Measurements from ENCODE around the gene NLK.

The NLK gene

GRCh38 chr17:28113269-28113668 is 70.8 kb downstream of the NLK start:
- DNase-seq (ENCODE audit: low read depth, low spot score) = no peak

DNA sequence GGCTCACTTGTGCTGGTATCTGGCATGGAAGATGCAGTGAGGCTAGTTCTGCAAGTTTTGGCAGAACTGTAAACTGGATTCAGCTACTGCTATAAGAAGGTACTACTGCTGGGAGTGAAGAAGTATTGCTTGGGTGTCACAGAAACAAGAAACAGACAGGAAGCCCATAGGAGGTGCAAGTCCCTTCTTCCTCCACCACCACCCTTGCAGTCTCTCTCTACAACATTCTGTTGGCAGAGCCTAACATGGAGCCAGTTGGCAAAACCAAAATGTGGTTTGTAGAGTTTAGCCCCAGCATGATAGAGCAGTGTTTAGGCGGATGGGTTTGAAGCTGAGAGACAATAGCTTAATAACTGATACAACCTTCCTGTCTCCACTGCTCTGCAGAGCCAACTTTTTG is 72.6 kb downstream of the NLK start:
- DNase-seq (ENCODE audit: low read depth, low spot score) = no peak

DNA sequence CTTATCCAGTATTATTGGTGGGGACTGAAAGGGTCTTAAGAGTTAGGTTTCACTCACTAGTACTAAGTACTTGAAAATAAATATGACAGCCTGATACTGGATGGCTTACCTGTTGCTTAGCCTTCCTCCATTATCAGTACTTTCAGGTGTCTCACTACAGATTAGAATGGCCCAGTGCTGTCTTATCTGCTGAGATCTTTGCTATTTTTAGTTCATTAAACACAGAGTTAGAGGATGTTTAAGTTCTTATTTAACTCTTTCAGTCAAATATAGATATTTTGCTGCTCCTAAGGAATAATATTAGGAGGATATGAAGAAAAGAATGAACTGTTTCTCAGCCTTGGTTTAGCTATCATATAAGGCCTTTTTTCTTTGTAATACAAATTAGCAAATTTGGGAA is 74.8 kb downstream of the NLK start:
- no peak for DNase-seq (ENCODE audit: low read depth, low spot score)

- DNase-seq (ENCODE audit: low read depth, low spot score) = no peak
Measured at GRCh38 chr17:28118362-28118761, 75.9 kb downstream of the NLK start.

DNA sequence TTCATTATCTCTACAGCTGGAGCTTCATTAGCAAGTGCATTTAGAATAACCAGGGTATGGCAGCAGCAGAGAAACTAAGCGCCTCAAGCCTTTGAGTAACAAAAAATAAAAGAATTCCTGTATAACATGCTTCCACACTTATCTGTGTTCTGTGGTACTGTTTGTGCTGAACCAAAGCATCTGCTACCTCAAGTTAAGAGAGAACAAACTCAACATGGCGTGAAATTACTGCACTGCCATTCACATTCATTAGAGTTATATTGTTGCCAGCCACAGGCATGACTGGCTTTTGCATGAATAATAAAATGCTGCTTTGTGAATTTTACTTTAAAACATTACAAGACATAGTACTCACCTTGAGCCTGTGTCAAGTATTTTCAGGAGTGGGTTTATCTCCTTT is 76.6 kb downstream of the NLK start:
- DNase-seq (ENCODE audit: low read depth, low spot score) = peak; percentile 75

DNA sequence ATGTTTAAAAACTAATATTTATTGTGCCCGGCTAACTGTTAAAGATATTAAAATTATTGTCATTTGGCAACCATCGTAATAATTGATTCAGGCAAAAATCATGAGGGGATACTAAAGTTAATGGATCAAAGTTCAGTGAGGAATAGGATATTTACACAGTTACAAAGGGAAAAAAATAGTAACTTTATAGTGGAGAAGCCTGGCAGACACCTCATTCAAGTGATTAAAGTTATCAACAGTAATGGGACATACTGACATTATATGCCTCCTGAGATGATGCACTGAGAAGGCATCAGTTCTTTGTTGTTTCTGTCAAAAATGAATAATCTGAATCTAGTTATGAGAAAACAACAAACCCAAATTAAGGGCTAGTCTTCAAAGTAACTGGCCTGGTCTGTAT is 77.1 kb downstream of the NLK start:
- no peak for DNase-seq (ENCODE audit: low read depth, low spot score)

GRCh38 chr17:28120766-28121165 is 78.3 kb downstream of the NLK start:
- DNase-seq (ENCODE audit: low read depth, low spot score) = no peak

- no peak for DNase-seq (ENCODE audit: low read depth, low spot score)
Measured at GRCh38 chr17:28124962-28125361, 82.5 kb downstream of the NLK start.

- DNase-seq (ENCODE audit: low read depth, low spot score) = no peak
Measured at GRCh38 chr17:28125526-28126378, 83.3 kb downstream of the NLK start.

- DNase-seq (ENCODE audit: low read depth, low spot score) = no peak
Measured at GRCh38 chr17:28127196-28127595, 84.7 kb downstream of the NLK start.

DNA sequence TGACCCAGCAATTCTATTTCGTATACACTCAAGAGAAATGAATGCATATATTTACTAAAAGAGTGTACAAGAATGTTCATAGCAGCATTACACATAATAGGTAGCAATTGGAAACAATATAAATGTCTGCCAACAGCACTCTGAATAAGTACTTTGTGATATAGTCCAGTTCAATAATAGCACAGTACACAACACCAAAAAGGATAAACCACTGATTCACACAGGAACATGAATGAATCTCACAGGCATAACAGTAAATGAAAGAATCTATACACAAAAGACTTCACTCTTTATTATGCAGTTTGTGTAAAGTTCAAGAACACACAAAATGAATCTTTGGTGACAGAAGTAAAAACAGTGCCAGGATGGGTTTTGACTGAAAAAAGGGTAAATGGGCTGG is 86.3 kb downstream of the NLK start:
- DNase-seq (ENCODE audit: low read depth, low spot score) = no peak

DNA sequence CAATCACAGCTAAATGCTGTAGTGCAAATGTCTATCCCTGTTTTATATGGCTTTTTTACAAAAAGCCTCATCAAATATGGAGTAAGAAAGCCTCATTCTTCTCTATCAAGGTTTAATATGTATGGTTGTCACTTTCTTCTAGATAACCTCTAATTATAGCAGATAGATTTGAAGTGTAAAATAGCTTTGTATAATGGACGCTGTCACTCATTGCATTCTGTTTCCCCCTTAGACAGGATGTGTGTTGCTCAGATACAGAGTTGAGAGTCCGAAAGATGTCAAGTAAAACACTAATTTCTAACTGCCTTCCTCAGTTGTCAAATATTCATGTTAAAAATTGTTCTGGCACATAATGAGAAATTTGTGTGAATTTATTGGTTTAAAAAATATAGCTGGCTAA is 88.0 kb downstream of the NLK start:
- DNase-seq (ENCODE audit: low read depth, low spot score) = no peak

DNA sequence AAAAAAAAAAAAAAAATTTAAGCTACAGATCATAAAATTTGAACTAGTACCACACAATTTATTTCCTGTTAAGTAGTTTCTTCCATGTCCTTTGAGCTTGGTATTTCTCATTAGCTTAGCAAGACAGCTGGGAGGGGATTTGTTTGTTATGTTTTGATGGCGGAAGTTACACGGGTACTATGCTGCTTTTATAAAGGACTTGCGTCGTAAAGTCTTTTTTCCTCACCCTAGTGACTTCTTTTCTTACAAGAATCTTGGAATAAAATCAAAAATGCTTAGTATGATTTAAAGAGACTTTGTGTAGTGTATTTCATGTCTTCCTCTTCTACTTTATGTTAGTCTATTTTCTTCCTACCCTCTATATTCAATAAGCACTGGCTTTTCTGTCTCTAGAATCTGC is 89.1 kb downstream of the NLK start:
- DNase-seq (ENCODE audit: low read depth, low spot score) = peak; percentile 43

DNA sequence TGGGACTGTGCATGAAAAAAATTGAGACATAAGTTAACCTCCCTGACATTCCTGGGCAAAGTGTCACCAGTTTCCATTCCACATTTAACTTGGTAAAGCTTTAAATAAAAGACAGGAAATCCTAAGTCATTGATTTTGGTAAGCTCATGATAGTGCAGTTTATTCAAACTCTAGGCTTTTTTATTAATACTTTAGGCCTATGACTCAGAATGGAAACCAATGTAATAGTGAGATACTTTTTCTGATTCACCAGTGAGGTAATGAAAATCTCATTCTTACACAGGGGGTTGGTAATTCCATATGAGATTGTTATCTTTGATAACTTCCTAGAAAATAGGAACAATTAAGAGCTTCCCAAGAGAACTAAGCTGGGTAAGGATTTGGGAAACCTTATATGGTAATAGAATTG is 91.1 kb downstream of the NLK start:
- DNase-seq (ENCODE audit: low read depth, low spot score) = peak; percentile 49

DNA sequence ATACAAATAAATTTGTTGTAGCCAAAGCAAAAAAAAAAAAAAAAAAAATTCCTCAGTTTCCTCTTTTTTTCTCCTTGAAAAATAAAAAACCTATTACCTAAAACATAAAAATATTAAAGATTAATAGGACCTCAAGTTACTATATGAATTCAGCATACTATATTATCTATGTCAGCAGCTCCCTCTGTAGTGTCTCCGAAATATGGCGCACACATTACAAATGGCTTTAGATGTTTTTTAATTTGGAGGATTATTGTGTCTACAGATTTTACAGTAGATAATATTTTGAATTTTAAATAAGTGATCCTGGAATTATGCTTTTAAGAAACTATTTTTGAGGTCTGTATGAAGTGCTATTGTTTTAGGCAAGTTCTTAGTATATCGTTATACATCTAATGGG is 94.4 kb downstream of the NLK start:
- DNase-seq (ENCODE audit: low read depth, low spot score) = no peak

- DNase-seq (ENCODE audit: low read depth, low spot score) = no peak
Measured at GRCh38 chr17:28139822-28140221, 97.3 kb downstream of the NLK start.

GRCh38 chr17:28141313-28141712 is 98.8 kb downstream of the NLK start:
- no peak for DNase-seq (ENCODE audit: low read depth, low spot score)

DNA sequence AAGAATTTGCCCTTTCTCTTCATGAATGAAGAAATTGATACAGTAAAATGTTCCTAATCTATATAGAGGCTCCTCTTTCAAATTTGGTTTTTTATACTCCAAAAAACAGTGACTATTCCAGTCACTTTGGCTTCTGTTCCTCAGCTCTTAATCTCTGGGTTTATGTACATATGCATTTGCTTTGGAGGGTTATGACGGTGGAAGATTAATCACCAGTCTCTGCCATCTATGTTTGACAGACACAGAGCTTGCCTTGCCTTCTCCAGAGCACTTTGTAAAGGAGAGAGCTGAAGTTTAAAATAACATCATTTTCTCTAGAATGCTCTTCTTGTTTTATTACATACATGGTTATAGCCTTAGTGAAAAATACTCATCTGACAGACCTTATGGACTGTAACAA is 99.3 kb downstream of the NLK start:
- DNase-seq (ENCODE audit: low read depth, low spot score) = no peak

DNA sequence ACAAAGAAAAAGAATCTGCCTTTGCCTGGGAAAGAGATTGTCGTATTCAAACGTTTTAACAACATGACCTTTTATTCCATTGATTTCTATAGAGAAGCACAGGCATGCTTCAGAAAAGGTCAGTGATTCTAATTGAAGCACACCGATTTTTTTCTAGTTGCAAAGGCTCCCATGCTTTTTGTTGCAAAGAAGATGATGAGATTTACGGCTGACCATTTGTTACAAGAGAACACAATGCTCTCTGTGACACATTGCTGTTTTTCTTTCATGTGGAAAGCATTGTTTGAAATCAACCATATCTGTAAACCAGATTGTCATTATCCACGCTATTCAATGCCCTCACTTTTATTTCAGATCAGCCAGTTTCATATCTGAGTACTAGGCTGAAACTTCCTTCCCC is 99.8 kb downstream of the NLK start:
- no peak for DNase-seq (ENCODE audit: low read depth, low spot score)

DNA sequence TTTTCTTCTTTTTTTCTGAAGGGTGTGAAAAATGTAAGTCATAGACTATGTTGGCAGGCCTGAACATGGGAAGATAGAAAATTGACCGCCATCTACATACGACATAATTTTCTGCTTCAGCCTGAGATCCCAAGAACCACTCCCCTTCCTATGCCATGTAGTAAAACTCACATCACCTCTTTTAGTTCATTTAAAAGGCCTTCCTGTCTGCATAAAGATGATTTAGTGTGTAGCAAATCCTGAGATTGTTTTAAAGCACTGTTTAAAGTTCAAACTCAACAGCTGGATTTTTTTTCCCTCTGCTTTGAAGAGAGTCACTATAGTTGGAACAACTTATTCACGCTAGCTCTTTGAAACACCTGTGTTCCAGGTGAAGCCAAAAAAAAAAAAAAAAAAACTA is 101.5 kb downstream of the NLK start:
- no peak for DNase-seq (ENCODE audit: low read depth, low spot score)

- DNase-seq (ENCODE audit: low read depth, low spot score) = peak; percentile 56
Measured at GRCh38 chr17:28145348-28145747, 102.9 kb downstream of the NLK start.

- peak; percentile 49 for DNase-seq (ENCODE audit: low read depth, low spot score)
Measured at GRCh38 chr17:28147017-28147416, 104.5 kb downstream of the NLK start.

GRCh38 chr17:28151001-28151400 is 108.5 kb downstream of the NLK start:
- no peak for DNase-seq (ENCODE audit: low read depth, low spot score)

DNA sequence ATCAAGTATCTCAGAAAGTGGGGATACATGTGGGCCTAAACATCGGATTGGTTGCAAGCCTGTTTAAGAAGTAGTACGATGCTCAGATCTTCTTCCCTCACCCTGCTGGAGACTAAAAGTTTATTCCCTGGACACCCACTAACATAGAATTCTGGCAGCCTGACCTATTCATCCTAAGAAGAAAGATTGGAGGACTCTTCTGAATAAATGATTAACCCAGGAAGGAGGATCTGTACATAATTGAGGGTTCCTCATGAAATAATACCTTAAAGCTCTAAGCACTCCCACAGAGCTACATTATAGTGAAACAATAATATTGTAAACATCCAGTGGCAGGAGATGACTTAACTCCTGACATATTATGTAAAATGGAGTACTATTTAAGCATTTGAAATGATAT is 111.7 kb downstream of the NLK start:
- no peak for DNase-seq (ENCODE audit: low read depth, low spot score)
